Endodermal cell (in vitro differentiated cells): Measurements from ENCODE around the gene GET4. TPM values are rescaled to one million over a fixed set of nuclear protein-coding genes. Genes with fewer than 3 reads are reported as not detected.
A peak's percentile ranks its signal among the peaks of the same experiment; 100 is the strongest.

ENCODE experiments used
- DNase-seq: peaks from one replicate; pipeline ENCODE4 v3.0.0-alpha.2; 2017
- H3K27ac ChIP-seq: 2 replicates; pipeline ENCODE4 v1.5.1; 2013; ENCODE audit warnings: mild to moderate bottlenecking, low read depth, low read length, moderate library complexity
- H3K27me3 ChIP-seq: 2 replicates; pipeline ENCODE4 v1.6.1; 2013; ENCODE audit warnings: mild to moderate bottlenecking, low read length, moderate library complexity; ENCODE audit not compliant: insufficient read depth, control insufficient read depth, poor library complexity, severe bottlenecking
- H3K36me3 ChIP-seq: 2 replicates; pipeline ENCODE4 v1.7.0; 2013; ENCODE audit warnings: mild to moderate bottlenecking, low read length, moderate library complexity; ENCODE audit not compliant: control insufficient read depth, insufficient read depth
- H3K4me1 ChIP-seq: one replicate; pipeline ENCODE4 v1.7.0; 2013; ENCODE audit warnings: low read length; ENCODE audit not compliant: control insufficient read depth, insufficient read depth
- H3K4me3 ChIP-seq: 2 replicates; pipeline ENCODE4 v1.5.1; 2013; ENCODE audit warnings: mild to moderate bottlenecking, low read length, moderate library complexity
- H3K9ac ChIP-seq: 2 replicates; pipeline ENCODE4 v1.6.1; 2013; ENCODE audit warnings: mild to moderate bottlenecking, low read length, moderate library complexity; ENCODE audit not compliant: poor library complexity, severe bottlenecking; ENCODE audit errors: extremely low read depth
- H3K9me3 ChIP-seq: 2 replicates; pipeline ENCODE4 v1.6.1; 2013; ENCODE audit warnings: mild to moderate bottlenecking, low read length, moderate library complexity; ENCODE audit not compliant: control insufficient read depth
- H3K27ac Mint-ChIP-seq: 2 replicates; pipeline ENCODE4 v1.8.0; 2020; ENCODE audit warnings: mixed read lengths
- H3K27me3 Mint-ChIP-seq: 2 replicates; pipeline ENCODE4 v1.8.0; 2021; ENCODE audit warnings: mild to moderate bottlenecking, mixed read lengths; ENCODE audit not compliant: insufficient read depth
- H3K36me3 Mint-ChIP-seq: 2 replicates; pipeline ENCODE4 v1.8.0; 2020; ENCODE audit warnings: low read depth, mixed read lengths
- H3K4me1 Mint-ChIP-seq: 2 replicates; pipeline ENCODE4 v1.8.0; 2020; ENCODE audit warnings: mixed read lengths
- H3K4me3 Mint-ChIP-seq: 2 replicates; pipeline ENCODE4 v1.8.0; 2020; ENCODE audit warnings: mild to moderate bottlenecking, moderate library complexity, mixed read lengths
- H3K9me3 Mint-ChIP-seq: 2 replicates; pipeline ENCODE4 v1.8.0; 2020; ENCODE audit warnings: mild to moderate bottlenecking, mixed read lengths
- CTCF ChIP-seq: fragments of 200-600 bp; sonication (generic); conservative IDR thresholded peaks from 2 replicates; pipeline ENCODE4 v1.5.0; 2021; ENCODE audit warnings: antibody characterized with exemption, mild to moderate bottlenecking
- whole genome bisulfite sequencing, 2 experiments: methylation state at CpG; one replicate each; pipeline versions ENCODE4 v1.1.5 to v1.1.7; 2013; ENCODE audit warnings: missing lambda C conversion rate in 2 of 2, mixed read lengths in 1 of 2; ENCODE audit not compliant: insufficient coverage in 1 of 2, insufficient read length in 1 of 2; 5-methylcytosine and 5-hydroxymethylcytosine counted together
- total RNA-seq, 2 donors: library from RNA; stranded (reverse); fragmentation: NEBNext Ultra II Directional in 1 of 2; extraction: Animal tissue kit (Norgen Biotek cat#: 25700) in 1 of 2; gene quantifications; 2 replicates in 1 of 2; 3 replicates in 1 of 2; pipeline ENCODE4 v1.2.1, GENCODE V29; 2021

Gene GET4
- total RNA-seq, 2 donors from 2014 or later, result 73.3 to 84.3 TPM

GRCh38 chr7:853366-854117 is 22.8 kb upstream of the GET4 start:
- H3K9me3 ChIP-seq, result no peaks in the 10 kb centered on the region
- Mint-ChIP-seq H3K36me3 (peaks cover 71% of the 10 kb centered on the region), H3K9me3 (no peaks in the 10 kb centered on the region), H3K27ac (no peak overlapping the region), H3K4me1 (no peaks in the 10 kb centered on the region), H3K27me3 (no peaks in the 10 kb centered on the region), H3K4me3 (no peak overlapping the region)
- TF ChIP-seq CTCF, result no peak
- no peak overlapping the region for H3K27ac ChIP-seq
- H3K36me3 ChIP-seq, result peaks cover 75% of the 10 kb centered on the region
- H3K9ac ChIP-seq, result no peak overlapping the region
- H3K27me3 ChIP-seq, result no peaks in the 10 kb centered on the region
- no peak for DNase-seq
- H3K4me1 ChIP-seq, result no peaks in the 10 kb centered on the region
- WGBS, 2 experiments, result 89 to 92% methylated on average over 27 to 33 of the region's 33 CpGs
- no peak overlapping the region for H3K4me3 ChIP-seq

GRCh38 chr7:854118-854775 is 22.1 kb upstream of the GET4 start:
- WGBS, 2 experiments, result 93 to 97% methylated on average over 22 to 30 of the region's 32 CpGs
- peaks cover 70% of the 10 kb centered on the region for H3K36me3 Mint-ChIP-seq

More at GRCh38 chr7:854118-854775, 22.1 kb upstream of the GET4 start:
- H3K9me3 ChIP-seq, result no peaks in the 10 kb centered on the region
- no peak overlapping the region for H3K4me3 Mint-ChIP-seq
- no peaks in the 10 kb centered on the region for H3K9me3 Mint-ChIP-seq
- H3K27me3 Mint-ChIP-seq, result no peaks in the 10 kb centered on the region
- no peak for DNase-seq
- TF ChIP-seq CTCF, result no peak
- peak overlapping the region; percentile 58 for H3K27ac Mint-ChIP-seq
- H3K4me1 Mint-ChIP-seq, result no peaks in the 10 kb centered on the region
- peaks cover 75% of the 10 kb centered on the region for H3K36me3 ChIP-seq
- H3K9ac ChIP-seq, result no peak overlapping the region
- H3K4me3 ChIP-seq, result no peak overlapping the region
- H3K27ac ChIP-seq, result no peak overlapping the region
- no peaks in the 10 kb centered on the region for H3K27me3 ChIP-seq
- no peaks in the 10 kb centered on the region for H3K4me1 ChIP-seq
